K562 (cell line): Measurements from ENCODE around the gene CALM3. TPM values are rescaled to one million over a fixed set of nuclear protein-coding genes. Genes with fewer than 3 reads are reported as not detected.

Experiments
- BMI1 ChIP-seq: fragments of 150-350 bp; IDR thresholded peaks from 2 replicates; pipeline ENCODE4 v1.6.1; 2014; ENCODE audit warnings: low read length
- ERF ChIP-seq: fragments of 450-650 bp; formaldehyde crosslinking; IDR thresholded peaks from 2 replicates; pipeline ENCODE4 v1.4.0; 2020; ENCODE audit warnings: mild to moderate bottlenecking, mixed read lengths
- FUS ChIP-seq: fragments of 200-400 bp; formaldehyde crosslinking; optimal IDR thresholded peaks from 2 replicates; pipeline ENCODE3; 2017; ENCODE audit warnings: low read depth, low read length
- HMG20A ChIP-seq: fragments of 450-650 bp; formaldehyde crosslinking; conservative IDR thresholded peaks from 2 replicates; pipeline ENCODE4 v1.4.0; 2020; ENCODE audit warnings: mild to moderate bottlenecking, mixed read lengths
- HNRNPL ChIP-seq: fragments of 200-400 bp; formaldehyde crosslinking; IDR thresholded peaks from 2 replicates; pipeline ENCODE4 v1.6.1; 2017; ENCODE audit warnings: low read depth, mild to moderate bottlenecking, low read length
- KDM2B ChIP-seq: fragments of 250-450 bp; sonication (Bioruptor Pico); IDR thresholded peaks from 2 replicates; pipeline ENCODE4 v1.8.0; 2021; ENCODE audit warnings: mild to moderate bottlenecking, moderate library complexity
- NFIC ChIP-seq: fragments of 450-650 bp; IDR thresholded peaks from 2 replicates; pipeline ENCODE4 v1.6.1; 2017; ENCODE audit warnings: mild to moderate bottlenecking, inconsistent platforms
- PCBP1 ChIP-seq: fragments of 200-400 bp; formaldehyde crosslinking; IDR thresholded peaks from 2 replicates; pipeline ENCODE4 v1.6.1; 2018; ENCODE audit warnings: mild to moderate bottlenecking, low read depth, low read length; ENCODE audit not compliant: poor library complexity, severe bottlenecking
- TEAD4 ChIP-seq, 2 experiments: sonication (generic) in 1 of 2; formaldehyde crosslinking in 1 of 2; IDR thresholded peaks; 2 replicates each; pipeline versions ENCODE4 v1.6.1 to v1.8.0; 2012 to 2022; ENCODE audit warnings: borderline replicate concordance in 1 of 2, inconsistent platforms in 1 of 2, low read length in 1 of 2, mild to moderate bottlenecking in 1 of 2, missing genetic modification reagents in 1 of 2
- THRB ChIP-seq: fragments of 450-650 bp; formaldehyde crosslinking; conservative IDR thresholded peaks from 2 replicates; pipeline ENCODE4 v1.4.0; 2022; ENCODE audit warnings: mild to moderate bottlenecking, missing genetic modification characterization
- ZBTB11 ChIP-seq, 3 experiments: fragments of 200-800 bp in 1 of 3; fragments of 250-450 bp in 1 of 3; fragments of 450-650 bp in 1 of 3; sonication (Bioruptor Pico) in 1 of 3; sonication (Bioruptor generic) in 1 of 3; formaldehyde crosslinking in 1 of 3; IDR thresholded peaks; 2 replicates each; pipeline versions ENCODE4 v1.6.1 to v1.8.0; 2016 to 2022; ENCODE audit warnings: mild to moderate bottlenecking in 2 of 3, missing genetic modification characterization in 2 of 3, missing compliant biosample characterization in 1 of 3, moderate library complexity in 1 of 3
- ZNF407 ChIP-seq: fragments of 450-650 bp; IDR thresholded peaks from 2 replicates; pipeline ENCODE4 v1.6.1; 2016; ENCODE audit warnings: low read depth
- ZNF764 ChIP-seq: fragments of 250-450 bp; sonication (Bioruptor Pico); IDR thresholded peaks from 2 replicates; pipeline ENCODE4 v1.4.0; 2020; ENCODE audit warnings: low read depth, mild to moderate bottlenecking, moderate library complexity
- polyA plus RNA-seq, 8 experiments: library from polyadenylated mRNA; depleted of rRNA in 4 of 8; stranded (reverse) in 5 of 8; unstranded in 3 of 8; fragments of >200 nt; fragmentation: Nextera tagmentation in 2 of 8; fragmentation: Illumina TruSeq in 1 of 8; extraction: Ambion mirVana in 2 of 8; extraction: Trizol in 1 of 8; gene quantifications; 2 replicates each; pipeline versions ENCODE4 v1.2.1 to v1.2.3, GENCODE V29; 2011 to 2014; ENCODE audit warnings: inconsistent platforms in 1 of 8, missing spikeins in 1 of 8
- total RNA-seq, 7 experiments: library from RNA; depleted of rRNA in 6 of 7; stranded (reverse); fragments of >200 nt in 6 of 7; fragmentation: Illumina TruSeq in 2 of 7; extraction: Trizol in 2 of 7; gene quantifications; 2 replicates each; pipeline versions ENCODE4 v1.2.1 to v1.2.3, GENCODE V29; 2011 to 2021; ENCODE audit warnings: low replicate concordance in 1 of 7

The CALM3 gene
- total and polyA plus RNA-seq, 9 of the 15 experiments (the other 6 are each of a cell fraction or from before 2014, with no cell fraction given) = 34.6 to 350 (median 156) TPM

DNA sequence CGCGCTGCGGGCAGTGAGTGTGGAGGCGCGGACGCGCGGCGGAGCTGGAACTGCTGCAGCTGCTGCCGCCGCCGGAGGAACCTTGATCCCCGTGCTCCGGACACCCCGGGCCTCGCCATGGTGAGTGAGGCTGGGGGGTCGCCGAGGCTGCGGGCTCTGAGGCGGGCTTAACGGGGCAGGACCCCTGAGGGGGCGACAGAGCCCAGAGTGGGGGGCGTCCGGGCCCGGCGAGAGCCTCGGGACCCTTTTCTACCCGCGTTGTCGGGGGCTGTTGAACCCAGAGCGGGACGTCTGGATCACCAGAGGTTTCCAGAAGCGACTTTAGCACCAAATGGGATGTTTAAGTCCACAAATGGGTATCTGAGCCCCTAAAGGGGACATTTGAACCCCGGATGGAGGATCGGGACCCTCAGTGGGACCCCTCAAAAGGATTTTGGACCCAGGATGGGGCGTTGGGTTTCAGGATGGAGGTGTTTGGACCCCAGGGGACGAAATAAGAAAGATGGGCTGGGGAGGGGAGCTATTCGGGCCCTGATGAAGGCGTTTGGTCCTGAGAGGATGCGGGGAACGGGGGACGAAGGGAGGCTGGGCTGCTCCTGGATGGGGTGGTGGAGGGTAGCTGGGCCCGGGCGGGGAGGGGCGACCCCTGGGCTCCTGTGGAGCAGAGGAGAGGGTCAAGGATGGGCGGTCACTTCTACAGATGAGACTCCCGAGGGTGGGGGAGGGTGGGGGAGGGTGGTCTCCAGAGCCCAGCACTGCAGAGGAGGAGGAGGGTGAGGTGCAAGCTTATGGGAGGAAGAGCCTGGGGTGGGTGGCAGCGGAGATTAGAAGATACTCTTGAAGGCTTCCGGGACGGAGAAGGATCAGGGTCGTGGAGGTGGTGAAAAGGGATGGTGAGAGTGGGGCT, at the start of gene CALM3 (continued):
- TF ChIP-seq NFIC (no peak), PCBP1 (no peak), TEAD4 (IDR thresholded peaks at IDR 0.05; ENCODE audit: low read length) (no peak), TEAD4 (CRISPR knock-in tag; IDR thresholded peaks at IDR 0.05; ENCODE audit: borderline replicate concordance) (peak; percentile 71; the same call in 1 of the 2 replicates), ZBTB11 (CRISPR knock-in tag; IDR thresholded peaks at IDR 0.05) (no peak), ZNF764 (CRISPR knock-in tag) (no peak), ZNF407 (no peak), KDM2B (CRISPR knock-in tag) (no peak), FUS (no peak), ERF (CRISPR knock-in tag) (no peak), BMI1 (no peak), THRB (CRISPR knock-in tag) (no peak), HNRNPL (no peak), HMG20A (CRISPR knock-in tag) (no peak)
